Measurements from ENCODE around the gene EIF3B.
A peak's percentile ranks its signal among the peaks of the same experiment; 100 is the strongest.

Gene EIF3B

GRCh38 chr7:2399848-2400587 lies 45.4 kb downstream of the EIF3B start:
- Mint-ChIP-seq H3K9me3 (peaks cover 3% of the 10 kb centered on the region), H3K4me1 (peaks cover 23% of the 10 kb centered on the region), H3K36me3 (no peaks in the 10 kb centered on the region), H3K27me3 (no peaks in the 10 kb centered on the region), H3K4me3 (no peak overlapping the region), H3K27ac (peak overlapping the region; percentile 34)
- ATAC-seq, result no peak

- no peak overlapping the region for H3K27ac Mint-ChIP-seq
- H3K27me3 Mint-ChIP-seq, result no peaks in the 10 kb centered on the region
- peaks cover 46% of the 10 kb centered on the region for H3K4me1 Mint-ChIP-seq
- ATAC-seq, result no peak
- H3K36me3 Mint-ChIP-seq, result no peaks in the 10 kb centered on the region
- H3K9me3 Mint-ChIP-seq, result no peaks in the 10 kb centered on the region
- peak overlapping the region; percentile 84 for H3K4me3 Mint-ChIP-seq
Measured at GRCh38 chr7:2402687-2403013, 48.0 kb downstream of the EIF3B start.

DNA sequence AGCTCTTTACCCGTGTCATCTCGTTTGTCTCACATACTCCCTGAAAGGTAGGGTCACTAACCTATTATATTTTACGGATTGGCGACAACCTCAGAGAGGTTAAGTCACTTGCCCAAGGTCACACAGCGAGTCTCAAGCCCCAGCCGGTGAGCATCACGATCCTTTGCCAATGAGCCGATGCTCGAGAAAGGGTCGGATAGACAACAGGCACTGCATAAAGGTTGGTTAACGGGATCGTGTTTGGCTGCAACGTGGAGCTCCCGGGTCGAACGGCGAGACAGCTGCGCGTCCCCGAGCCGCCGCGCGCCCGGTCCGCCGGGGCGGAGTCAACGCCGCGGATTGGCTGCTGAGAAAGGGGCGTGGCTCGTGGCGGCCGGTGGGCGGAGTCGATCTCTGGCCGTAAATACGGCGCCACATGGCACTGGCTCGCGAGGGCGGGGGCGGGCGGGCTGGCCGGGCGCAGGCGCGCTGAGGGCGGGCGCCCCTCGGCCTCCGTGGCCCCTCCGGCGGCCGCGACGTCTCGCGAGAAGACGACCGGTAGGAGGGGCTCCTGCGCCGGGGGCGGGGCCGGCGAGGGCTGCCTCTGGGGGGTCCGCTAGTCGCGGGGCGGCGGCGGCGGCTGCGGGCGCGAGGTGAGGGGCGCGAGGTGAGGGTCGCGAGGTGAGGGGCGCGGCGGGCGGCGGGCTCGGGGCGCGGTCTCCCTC lies 48.5 kb downstream of the EIF3B start, which contains the start of gene CHST12:
CHST12 (plus strand) TSS at position 598 of the 704 bp plus-strand sequence. CDS start 29,029 bp downstream, outside the sequence.
- Mint-ChIP-seq H3K9me3 (no peaks in the 10 kb centered on the region), H3K4me3 (peak within 1 kb of the TSS; percentile 84), H3K4me1 (peaks cover 47% of the 10 kb centered on the region), H3K27ac (peak within 1 kb of the TSS; percentile 82), H3K36me3 (no peaks in the 10 kb centered on the region), H3K27me3 (no peaks in the 10 kb centered on the region)
- ATAC-seq, result peak; percentile 84

DNA sequence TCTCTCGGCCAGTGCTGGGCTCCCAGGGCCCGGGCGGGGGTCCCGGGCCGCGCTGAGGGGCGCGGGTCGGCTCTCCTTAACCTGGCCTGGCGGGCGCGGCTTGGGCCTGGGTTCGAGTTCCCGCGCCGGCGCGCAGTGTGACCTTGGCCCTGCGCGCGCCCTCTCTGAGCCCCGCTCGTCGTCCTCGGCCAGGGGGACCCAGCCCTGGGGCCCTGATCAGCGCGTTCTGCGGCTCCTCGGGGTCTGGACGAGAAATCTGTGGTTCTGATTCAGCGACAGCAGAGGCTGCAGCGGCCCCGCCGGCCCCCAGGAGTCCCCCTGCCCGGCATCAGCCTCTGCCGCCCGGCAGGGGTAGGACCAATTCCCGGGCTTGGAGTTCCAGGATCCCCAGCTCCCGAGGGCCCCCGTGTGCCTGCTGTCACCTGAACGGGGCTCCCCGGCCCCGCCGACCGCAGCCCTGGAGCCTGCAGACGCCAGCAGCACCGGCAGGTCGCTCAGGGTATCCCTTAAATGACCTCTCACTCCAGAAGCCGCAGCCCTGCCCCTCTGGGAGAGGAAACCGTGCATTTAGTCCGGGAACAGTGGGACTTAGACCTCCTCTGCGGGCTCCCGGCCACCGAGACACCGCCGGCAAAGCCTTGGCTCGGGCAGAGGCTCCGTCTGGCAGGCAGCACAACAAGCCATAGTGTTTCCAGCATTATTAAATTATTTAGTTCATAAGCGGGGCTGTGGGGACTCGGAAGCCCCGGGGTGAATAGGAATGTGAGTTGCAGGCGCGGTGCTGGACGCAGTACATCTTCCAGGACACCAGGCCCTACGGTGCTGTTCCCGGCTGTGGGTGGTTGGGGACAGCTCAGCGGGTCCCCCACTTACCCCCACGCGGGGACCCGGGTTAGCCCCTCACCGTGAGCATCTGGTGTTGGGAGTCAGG lies 49.4 kb downstream of the EIF3B start:
- Mint-ChIP-seq H3K27ac (peak overlapping the region; percentile 82), H3K27me3 (no peaks in the 10 kb centered on the region), H3K36me3 (no peaks in the 10 kb centered on the region), H3K9me3 (no peaks in the 10 kb centered on the region), H3K4me3 (peak overlapping the region; percentile 76), H3K4me1 (peaks cover 56% of the 10 kb centered on the region)
- ATAC-seq, result peak; percentile 55

GRCh38 chr7:2404714-2405119 lies 50.1 kb downstream of the EIF3B start:
- Mint-ChIP-seq H3K4me1 (peaks cover 59% of the 10 kb centered on the region), H3K27me3 (no peaks in the 10 kb centered on the region), H3K4me3 (peak overlapping the region; percentile 76), H3K27ac (peak overlapping the region; percentile 82), H3K9me3 (no peaks in the 10 kb centered on the region), H3K36me3 (no peaks in the 10 kb centered on the region)
- ATAC-seq, result no peak

DNA sequence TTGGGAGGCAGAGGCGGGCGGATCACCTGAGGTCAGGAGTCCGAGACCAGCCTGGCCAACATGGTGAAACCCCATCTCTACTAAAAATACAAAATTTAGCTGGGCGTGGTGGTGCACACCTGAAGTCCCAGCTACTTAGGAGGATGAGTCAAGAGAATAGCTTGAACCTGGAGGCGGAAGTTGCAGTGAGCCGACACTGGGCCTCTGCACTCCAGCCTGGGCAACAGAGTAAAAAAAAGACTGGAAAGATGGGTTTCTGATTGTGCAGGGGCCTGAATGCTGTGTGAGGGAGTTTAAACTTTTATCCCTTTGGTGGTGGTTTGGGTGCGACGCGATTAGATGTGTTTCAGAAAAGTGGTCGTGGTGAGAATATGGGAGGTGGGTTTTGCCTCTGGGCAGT lies 50.6 kb downstream of the EIF3B start:
- peaks cover 58% of the 10 kb centered on the region for H3K4me1 Mint-ChIP-seq
- H3K9me3 Mint-ChIP-seq, result no peaks in the 10 kb centered on the region
- no peaks in the 10 kb centered on the region for H3K27me3 Mint-ChIP-seq
- H3K4me3 Mint-ChIP-seq, result peak overlapping the region; percentile 76
- H3K27ac Mint-ChIP-seq, result peak overlapping the region; percentile 82
- ATAC-seq, result no peak
- no peaks in the 10 kb centered on the region for H3K36me3 Mint-ChIP-seq

DNA sequence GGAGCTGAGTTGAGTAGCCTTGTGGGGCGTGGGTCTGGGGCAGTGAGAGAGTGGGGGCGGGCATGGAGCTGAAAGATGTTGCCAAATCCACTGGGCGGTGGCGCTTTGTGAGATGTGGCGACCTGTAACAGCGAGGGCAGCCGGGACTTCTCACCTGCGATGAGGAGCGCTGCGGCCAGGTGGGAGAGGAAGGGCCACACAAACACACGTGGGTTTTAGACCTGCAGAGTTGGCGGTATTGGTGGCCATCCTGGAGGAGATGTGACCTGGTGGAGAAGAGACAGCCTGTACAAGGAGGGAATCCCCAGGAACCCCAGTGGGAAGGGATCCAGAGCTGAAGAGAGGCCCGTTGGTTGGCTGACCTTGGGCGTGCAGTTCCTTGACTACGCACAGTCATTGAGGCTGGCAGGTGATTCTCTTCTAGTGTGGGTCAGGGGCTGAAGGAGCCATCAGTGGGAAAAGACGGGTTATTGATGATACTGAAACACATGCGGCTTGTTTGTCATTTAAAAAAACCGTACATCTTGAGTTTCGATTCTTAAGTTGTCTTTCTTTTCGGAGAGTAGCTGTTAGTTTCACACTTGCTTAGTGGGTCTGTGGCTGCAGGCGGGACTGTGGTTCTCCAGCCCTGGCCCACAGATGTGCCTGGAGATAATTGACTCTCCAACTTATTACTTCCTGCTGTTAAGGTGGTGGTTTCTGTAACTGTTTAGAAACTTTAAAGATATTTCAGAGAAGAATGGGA lies 51.1 kb downstream of the EIF3B start:
- Mint-ChIP-seq H3K4me1 (peaks cover 63% of the 10 kb centered on the region), H3K27me3 (no peaks in the 10 kb centered on the region), H3K27ac (peak overlapping the region; percentile 82), H3K9me3 (no peaks in the 10 kb centered on the region), H3K4me3 (peak overlapping the region; percentile 76), H3K36me3 (no peaks in the 10 kb centered on the region)
- ATAC-seq, result peak; percentile 61

DNA sequence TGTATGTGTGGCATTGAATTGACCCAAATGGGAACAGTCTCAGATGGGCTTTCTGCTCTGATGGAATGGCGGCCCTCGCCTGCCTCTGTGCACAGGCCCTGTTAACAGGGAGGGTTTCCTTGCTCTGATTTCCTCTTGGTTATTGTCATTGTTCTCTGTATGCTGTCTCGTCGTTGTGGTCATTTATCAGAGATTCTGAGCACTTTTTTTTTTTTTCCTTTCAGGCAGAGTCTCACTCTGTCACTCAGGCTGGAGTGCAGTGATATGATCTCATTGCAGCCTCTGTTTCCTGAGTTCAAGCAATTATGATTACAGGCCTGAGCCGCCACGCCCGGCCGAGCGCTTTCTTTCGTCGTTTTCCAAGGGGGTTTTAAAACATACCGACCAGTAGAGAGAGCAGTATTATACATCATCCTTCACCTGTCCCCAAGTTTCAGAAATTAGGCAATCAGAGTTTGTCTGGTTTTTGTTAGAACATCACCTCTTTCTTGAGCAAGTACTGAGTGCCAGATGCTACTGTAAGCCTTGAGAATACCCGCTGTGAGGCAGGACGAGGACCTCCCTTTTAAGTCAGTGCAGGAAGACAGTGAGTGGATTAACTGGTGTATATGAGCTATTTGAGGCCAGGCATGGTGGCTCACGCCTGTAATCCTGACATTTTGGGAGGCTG lies 55.3 kb downstream of the EIF3B start:
- H3K4me3 Mint-ChIP-seq, result no peak overlapping the region
- no peak for ATAC-seq
- peak overlapping the region; percentile 7 for H3K27ac Mint-ChIP-seq

DNA sequence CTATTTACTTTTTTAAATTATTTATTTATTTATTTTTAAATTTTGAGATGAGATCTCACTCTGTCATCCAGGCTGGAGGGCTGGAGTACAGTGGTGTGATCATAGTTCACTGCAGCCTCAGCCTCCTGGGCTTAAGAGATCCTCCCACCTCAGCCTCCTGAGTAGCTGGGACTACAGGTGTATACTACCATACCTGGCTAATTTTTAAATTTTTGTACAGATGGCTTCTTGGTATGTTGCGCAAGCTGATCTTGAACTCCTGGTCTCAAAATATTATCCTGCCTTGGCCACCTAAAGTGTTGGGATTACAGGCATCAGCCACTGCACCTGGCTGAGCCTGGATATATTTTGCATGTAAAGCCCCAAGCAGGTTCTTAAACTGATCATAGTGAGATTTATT lies 56.4 kb downstream of the EIF3B start:
- Mint-ChIP-seq H3K4me1 (peaks cover 63% of the 10 kb centered on the region), H3K9me3 (no peaks in the 10 kb centered on the region), H3K27me3 (no peaks in the 10 kb centered on the region), H3K4me3 (no peak overlapping the region), H3K27ac (no peak overlapping the region), H3K36me3 (peaks cover 8% of the 10 kb centered on the region)
- no peak for ATAC-seq

More for the DNA sequence above, 55.3 kb downstream of the EIF3B start:
- Mint-ChIP-seq H3K4me1 (peaks cover 72% of the 10 kb centered on the region), H3K27me3 (no peaks in the 10 kb centered on the region), H3K36me3 (peaks cover 6% of the 10 kb centered on the region), H3K9me3 (no peaks in the 10 kb centered on the region)

DNA sequence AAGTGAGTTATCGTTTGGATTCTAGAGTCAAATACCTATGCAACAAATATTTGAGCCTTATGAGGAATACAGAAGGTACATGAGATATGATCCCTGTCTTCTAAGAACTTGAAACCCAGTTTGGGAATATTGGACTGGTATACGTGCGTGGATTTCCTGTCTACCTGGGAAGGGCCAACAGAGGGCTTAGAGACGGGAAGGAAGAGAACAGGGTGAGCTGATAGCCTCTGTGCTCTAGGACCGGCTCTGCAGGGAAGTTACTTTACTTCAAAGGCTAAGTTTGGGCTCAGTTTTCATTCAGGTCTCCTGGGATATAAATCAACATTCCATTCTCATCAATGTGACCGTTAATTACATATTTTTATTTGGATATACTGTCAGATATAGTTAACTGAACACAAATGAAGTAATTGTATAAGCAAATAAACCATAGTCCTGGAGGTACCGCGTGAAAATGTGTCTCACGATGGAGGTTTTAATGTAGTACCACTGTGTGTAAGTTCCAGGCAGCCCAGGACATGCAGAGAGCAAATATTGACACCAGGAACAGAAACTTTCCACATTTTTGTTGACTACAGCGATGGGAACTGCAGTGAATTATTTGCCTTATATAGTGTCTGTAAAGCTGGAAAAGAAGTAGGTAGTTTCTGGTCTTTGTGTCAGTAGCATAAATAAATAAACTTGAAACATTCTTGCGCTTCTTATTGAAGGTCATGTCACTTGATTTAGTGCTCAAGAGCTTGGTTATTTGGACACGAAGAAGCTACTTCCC lies 57.4 kb downstream of the EIF3B start:
- no peak overlapping the region for H3K27ac Mint-ChIP-seq
- H3K9me3 Mint-ChIP-seq, result no peaks in the 10 kb centered on the region
- ATAC-seq, result no peak
- H3K27me3 Mint-ChIP-seq, result no peaks in the 10 kb centered on the region
- H3K36me3 Mint-ChIP-seq, result peaks cover 13% of the 10 kb centered on the region
- peaks cover 60% of the 10 kb centered on the region for H3K4me1 Mint-ChIP-seq
- H3K4me3 Mint-ChIP-seq, result no peak overlapping the region

- Mint-ChIP-seq H3K27me3 (no peaks in the 10 kb centered on the region), H3K4me3 (no peak overlapping the region), H3K9me3 (no peaks in the 10 kb centered on the region), H3K27ac (peak overlapping the region; percentile 19), H3K36me3 (peaks cover 13% of the 10 kb centered on the region), H3K4me1 (peaks cover 57% of the 10 kb centered on the region)
- ATAC-seq, result no peak
Measured at GRCh38 chr7:2412587-2413201, 58.1 kb downstream of the EIF3B start.

DNA sequence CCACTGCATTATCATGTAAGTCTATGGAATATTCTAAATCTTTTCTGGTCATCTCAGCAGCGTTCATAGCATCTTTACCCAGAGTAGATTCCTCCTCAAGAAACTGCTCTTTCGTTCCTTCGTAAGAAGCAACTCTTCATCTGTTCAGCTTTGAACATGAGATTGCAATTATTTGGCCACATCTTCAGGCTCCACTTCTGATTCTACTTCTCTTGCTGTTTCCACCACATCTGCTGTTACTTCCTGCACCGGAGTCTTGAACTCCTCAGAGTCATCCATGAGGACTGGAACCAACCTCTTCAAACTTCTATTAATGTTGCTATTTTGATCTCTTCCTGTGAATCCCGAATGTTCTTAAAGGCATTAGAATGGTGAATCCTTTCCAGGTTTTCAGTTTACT lies 61.4 kb downstream of the EIF3B start:
- no peak for ATAC-seq
- H3K4me3 Mint-ChIP-seq, result no peak overlapping the region
- peaks cover 29% of the 10 kb centered on the region for H3K4me1 Mint-ChIP-seq
- peak overlapping the region; percentile 11 for H3K27ac Mint-ChIP-seq
- peaks cover 13% of the 10 kb centered on the region for H3K36me3 Mint-ChIP-seq
- H3K9me3 Mint-ChIP-seq, result no peaks in the 10 kb centered on the region
- H3K27me3 Mint-ChIP-seq, result no peaks in the 10 kb centered on the region

GRCh38 chr7:2416650-2417049 lies 62.0 kb downstream of the EIF3B start:
- Mint-ChIP-seq H3K4me3 (no peak overlapping the region), H3K27ac (peak overlapping the region; percentile 11), H3K4me1 (peaks cover 29% of the 10 kb centered on the region), H3K9me3 (no peaks in the 10 kb centered on the region), H3K36me3 (peaks cover 13% of the 10 kb centered on the region), H3K27me3 (no peaks in the 10 kb centered on the region)
- ATAC-seq, result no peak
